NCI-H1694 (cell line): ENCODE results near the gene GTF2F2.
"Not testable (repeated sequence)": the region's sequence is repeated elsewhere in the genome, so short reads cannot be mapped to it uniquely, and the experiment has no call there.

Source experiments
- DNase-seq: peaks from one replicate; lab custom pipeline; 2025; lab: John Stamatoyannopoulos, UW

GTF2F2 gene

DNA sequence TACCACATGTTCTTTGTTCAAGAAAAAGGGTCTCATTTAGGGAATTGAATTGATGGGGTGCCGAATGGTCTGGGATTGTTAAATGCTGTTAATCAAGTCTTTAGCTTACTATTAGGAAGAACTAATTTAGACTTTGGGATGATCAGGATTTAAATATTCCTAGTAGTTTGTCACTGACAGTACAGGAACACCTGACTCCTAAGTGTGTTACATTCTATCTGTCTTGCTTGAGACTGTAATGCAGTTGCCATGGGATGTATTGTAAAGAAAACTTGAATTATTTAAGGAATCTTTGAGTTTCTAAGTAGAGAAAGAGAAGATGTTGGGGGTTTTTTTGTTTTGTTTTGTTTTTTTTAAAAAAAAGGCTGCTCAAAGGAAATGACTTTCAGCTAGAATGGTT, 98.4 kb downstream of the GTF2F2 start:
- DNase-seq, result no peak

DNA sequence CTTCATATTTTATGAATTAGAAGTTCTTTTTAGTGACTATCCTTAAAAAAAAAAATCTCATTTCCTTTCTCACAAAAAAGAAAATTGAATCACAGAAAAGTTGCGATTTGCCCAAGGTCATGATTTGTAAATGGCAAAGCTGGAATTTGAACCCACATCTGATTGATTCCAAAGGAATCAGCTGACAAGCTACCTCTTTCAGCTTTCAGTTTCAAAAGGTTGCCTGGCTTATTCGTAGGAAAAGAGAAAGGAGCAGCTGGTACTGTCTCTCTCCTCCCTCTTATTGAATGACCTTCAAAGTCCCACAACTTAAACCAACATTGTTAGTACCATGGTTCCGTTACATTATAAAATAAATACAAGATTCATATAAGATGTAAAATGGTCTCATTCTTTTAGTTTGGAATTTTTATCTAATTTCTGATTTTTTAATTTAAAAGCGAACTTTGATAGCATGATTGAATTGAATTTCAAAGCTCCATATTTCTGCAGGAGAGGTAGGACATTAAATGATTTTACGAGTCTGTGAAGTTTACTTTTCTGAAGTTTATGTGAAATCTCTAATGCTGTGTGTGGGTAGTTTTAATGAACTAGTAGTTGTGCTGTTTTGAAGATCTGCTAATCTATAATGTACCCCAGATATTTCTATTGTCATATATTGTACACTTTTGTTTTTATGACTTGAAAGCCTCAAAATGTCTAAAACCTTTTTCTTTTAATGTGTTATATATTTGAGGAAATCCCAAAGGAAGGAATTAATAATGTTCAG, 99.0 kb downstream of the GTF2F2 start:
- DNase-seq, result no peak

DNA sequence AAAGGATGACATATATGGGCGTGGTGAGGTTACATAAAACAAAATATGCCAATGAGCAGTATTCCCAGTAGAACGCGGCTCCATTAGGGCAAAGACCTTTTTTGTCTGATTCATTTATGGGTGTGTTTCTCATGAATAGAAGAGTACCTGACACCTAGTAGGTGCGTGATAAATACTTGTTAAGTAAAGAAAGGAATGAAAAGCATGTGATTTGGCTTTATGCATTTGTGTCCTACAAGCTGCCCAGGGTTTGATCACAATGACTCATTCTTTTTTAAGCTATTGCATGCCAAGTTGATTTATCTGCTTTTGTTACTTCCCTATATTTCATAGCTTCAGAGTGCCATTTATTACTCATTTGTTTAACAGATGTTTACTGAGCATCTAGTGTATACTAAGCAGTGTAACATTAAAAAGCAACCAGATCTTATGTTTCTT, 99.6 kb downstream of the GTF2F2 start:
- DNase-seq, result no peak

DNA sequence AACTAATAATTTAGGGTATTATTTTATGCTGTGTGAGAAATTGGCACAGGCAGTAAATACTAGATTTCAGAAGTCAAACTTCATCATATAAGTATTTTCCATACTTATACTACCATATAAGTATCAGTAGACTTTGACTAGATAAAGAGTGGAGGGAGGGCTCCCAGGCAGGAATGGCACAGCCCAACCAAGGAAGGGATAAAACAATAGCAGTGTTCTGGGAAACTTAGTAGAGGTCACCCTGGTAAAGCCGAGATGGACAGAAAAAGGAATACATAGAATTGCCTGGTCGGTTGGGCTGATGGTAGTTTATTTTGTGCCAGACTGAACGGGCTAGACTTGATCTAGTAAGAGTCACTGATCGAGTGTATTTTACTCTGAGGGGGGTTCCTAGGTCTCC, 100.1 kb downstream of the GTF2F2 start:
- DNase-seq, result no peak

DNA sequence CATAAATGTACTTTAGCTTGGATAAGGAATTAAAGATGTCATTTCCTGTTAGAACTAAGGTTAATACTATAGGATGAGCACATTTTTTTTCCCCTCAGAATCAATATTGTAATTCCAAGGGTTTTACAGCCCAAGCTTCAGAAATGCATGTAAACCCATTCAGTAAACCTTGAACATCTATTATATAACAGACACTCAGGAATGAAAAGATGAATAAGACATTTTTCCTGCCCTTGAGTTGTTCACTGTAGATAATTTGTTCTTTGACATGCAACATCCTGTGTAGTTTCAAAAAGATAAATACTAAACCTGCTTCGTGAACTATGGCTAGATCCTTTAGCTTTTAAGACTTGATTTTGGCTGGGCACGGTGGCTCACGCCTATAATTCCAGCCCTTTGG, 102.2 kb downstream of the GTF2F2 start:
- DNase-seq, result no peak

DNA sequence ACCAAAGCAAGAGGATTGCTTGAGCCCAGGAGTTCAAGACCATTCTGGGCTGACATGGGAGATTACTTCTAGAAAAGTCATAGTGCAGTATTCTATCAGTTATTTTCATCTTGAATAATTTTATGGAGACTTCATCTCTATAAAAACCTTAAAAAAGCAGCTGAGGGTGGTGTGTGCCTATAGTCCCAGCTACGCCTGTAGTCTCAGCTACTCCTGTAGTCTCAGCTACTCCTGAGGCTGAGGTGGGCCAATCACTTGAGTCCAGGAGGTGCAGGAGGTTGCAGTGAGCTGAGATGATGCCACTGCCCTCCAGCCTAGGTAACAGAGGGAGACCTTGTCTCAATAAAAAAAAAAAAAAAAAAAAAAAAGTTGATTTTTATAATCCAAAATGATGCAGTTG, 102.6 kb downstream of the GTF2F2 start:
- no peak for DNase-seq

DNA sequence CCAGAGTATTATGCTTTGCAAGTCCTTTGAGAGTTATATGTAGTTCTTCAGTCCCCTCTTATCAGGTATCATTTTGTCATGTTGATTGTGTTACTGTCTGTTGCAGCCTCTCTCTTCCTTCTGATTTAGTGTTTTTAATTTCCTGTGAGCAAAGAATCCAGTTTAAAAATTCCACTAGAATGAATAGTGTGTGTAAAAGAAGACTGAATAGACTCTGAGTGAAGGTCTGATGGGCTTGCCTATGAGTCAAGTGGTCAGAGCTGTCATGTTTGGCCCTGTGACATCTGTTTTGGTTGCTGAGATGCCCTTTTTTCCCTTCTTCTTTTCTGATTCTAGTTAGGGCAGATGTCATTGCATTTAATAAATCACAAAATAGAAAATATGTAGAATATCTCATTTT, 103.9 kb downstream of the GTF2F2 start:
- DNase-seq, result no peak

DNA sequence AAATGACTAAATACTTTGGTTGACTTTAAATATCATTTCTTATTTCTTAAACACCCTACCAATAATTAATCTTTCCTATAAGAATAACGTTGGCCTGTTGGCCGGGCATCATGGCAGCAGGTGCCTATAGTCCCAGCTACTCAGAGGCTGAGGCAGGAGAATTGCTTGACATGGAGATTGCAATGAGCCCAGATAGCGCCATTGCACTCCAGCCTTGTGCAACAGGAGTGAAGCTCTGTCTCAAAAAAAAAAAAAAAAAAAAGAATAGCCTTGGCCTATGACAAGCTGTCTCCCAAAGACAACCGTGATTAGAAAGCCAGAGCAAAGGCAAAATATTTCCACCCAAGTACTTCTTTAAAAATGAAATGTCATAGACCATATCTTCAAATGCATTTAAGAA, 105.1 kb downstream of the GTF2F2 start:
- no peak for DNase-seq

DNA sequence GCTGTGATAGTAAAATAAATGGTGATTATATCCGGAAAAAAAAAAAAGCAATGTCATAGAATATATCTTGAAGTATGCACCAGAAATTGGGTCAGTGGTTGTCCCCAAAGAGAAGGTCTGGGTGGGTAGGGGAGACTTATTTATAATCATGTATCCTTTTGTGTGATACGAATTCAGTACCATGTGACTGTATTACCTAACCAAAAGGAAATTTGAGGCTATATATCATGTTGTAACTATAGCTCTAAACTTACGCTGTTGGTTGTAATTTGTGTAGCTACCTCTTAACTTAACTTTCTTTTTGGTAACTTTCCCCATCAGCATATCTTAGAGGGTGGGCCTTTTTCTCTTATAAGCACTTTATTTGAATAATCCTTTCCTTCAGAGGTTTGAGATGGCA, 105.7 kb downstream of the GTF2F2 start:
- no peak for DNase-seq

DNA sequence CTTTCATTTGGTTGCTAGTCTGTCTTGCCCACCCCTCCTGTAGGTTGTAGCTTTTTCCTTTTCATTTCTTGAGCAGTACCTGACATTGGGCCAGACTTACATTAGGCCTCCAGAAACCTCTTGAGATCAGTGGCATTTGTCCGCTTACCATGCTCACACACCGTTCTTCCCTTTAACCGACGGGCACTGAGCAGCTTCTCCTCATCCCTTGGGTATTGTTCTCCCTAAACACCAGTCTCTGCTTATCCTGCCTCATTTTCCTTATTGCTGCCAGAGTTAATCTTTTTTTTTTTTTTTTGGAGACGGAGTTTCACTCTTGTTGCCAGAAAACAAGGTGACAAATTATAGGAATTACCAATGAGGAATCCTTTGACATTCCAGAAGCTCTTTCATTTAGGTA, 107.7 kb downstream of the GTF2F2 start:
- no peak for DNase-seq

DNA sequence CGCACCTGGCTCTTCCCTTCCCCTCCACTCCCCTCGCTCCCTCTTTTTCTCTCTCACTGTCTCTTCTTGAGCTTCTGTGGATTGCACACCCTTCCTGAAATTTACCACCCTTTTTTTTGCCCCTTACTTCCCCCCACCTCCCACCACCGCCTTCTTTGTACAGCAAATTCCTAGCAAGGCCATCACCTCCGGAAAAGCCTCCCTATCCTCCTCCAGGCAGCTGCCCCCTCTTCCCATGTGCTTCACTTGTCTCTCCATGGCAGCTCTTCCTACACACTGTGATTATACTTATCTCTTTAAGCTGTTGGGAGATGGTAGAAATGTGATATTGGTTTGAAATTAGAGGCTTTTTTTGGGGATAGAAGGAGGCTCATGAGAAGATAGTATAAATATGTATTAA, 108.9 kb downstream of the GTF2F2 start:
- DNase-seq, result no peak

DNA sequence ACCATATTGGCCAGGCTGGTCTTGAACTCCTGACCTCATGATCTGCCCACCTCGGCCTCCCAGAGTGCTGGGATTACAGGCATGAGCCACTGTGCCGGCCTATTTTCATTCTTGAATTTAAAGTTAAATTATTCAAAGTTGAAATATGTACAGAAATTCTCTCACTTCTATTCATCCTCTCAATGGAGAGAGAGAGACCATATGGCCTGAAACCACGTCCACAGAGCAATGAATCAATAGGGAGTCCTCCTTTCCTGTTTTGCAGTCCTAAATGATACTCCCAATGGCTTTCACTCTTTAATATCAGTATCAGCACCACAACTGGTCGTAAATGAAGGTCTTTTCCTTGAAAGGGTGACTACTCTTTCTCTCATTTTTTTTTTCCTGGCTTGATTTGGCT, 111.0 kb downstream of the GTF2F2 start:
- DNase-seq, result no peak

DNA sequence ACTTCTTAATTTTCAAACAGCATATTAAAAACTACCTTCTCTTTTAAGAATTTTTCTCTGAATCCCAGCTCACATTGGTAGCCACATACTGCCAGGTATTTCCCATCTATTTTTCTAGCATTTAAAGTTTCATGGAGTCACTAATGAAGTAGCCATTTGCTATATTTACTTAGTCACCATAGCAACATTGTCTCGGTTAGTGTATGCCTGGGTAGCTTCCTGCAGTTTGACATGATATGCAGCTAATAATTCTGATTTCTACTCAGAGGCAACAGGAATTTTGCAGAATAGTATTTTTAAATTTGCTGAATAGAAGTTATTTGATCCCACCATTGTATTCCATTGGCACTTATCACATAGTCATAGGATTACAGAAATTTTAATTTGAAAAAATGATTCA, 111.4 kb downstream of the GTF2F2 start:
- DNase-seq, result no peak

DNA sequence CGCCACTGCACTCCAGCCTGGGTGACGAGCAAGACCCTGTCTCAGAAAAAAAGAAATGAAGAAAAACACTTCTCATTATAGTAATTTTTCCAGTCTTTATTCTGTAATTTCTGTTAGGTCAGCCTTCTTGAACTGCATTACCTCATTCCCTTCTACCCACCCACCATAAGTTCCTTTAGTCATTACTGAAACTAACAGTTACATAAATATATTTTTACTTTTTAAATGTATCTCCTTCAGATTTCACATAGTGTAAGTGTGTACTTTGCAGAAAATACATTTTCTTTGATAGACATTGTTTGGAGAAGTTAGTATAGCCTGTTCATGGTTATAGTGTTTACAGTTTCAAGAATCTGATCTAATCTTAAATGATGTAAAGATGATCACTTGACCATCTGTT, 112.3 kb downstream of the GTF2F2 start:
- no peak for DNase-seq

DNA sequence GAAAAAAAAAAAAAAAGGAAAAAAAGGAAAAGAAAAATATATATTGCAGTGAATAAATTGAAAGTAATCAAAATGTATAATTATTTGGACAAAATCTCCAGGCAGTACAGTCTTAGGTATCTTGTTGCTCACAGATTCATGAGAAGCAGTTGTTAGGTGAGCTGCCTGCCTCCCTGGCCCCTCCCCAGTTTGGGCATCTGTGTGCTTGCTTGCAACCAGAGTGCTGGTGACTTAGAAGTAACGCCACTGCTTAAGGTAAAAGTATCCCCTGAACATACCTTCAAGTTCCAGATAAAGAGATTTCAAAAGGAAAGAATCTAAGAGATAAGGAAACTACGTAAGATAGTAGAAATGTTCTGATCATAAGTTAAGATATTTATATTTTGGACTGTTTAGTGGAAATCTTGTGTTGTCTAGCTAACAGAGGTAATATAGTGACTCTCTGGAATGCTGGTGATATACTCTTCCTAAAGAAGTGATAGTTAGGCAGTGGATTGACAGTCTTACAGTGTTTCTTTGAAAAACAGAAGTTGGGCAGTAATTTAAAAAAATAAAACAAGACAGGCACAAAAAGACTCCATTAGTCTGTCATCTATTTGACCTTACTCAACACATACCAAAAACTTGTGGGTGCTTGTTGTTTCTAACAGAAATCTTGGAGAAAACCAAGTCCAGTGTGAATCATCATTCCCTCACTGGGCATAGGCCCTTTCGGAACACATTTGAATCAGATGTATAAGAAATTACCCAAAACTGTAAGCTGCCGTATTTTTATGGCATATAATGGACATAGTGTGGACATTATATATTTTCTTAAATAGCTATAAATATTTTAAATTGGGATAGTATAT, 118.9 kb downstream of the GTF2F2 start:
- DNase-seq, result no peak

DNA sequence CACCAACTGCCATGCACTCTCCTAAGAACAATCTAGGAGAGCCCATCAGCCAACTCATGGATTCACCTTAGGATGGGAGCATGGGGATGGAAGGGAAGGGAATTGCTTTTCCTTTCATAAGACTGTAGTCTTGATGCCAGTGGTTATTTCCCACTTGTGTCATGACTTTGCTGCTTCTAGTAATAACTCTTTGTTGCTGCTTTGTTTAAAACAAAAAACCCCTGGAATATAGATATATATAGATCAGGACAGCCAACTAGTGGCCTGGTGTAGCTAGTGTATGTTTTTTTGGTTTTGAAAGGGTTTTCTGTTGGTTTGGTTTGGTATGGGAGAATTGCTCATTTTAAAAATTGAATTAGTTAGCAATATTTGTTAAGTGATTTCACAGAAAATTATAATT, 119.8 kb downstream of the GTF2F2 start:
- DNase-seq, result no peak

DNA sequence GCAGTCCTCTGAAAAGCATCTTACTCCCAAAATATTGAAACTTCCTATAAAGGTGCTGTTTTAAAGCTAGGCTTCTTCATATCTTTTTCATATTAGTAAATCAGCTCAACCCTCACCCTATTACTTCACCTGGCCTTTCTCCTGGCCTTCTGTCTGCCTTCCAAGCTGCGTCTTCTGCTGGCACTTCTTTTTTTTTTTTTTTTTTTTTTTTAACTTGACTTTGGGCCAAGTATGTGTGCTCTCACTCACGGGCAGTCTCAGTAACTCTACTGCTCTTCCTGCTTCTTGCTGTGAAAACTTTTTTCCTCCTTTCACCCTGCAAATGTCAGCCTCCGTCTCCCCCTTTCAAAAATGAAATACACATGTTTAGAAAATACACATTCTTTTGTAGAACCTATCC, 121.8 kb downstream of the GTF2F2 start:
- no peak for DNase-seq

DNA sequence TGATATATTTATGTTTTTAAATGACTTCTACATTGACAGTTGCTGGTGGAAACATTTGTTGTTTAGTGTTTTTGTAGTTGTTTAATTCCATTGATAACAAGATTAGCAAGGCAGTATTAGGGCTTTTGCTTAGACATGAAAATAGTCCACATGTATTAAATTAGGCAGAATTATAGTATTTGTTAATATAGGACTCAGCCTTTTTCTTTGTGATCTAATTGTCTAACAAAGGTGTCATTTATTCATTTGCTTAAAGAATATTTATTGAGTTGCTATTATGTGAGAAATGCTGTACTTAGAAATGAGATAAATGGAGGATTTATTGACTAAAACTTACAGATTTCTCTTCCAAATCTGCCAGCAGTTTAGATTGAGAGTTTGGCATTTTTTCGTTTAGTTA, 122.2 kb downstream of the GTF2F2 start:
- DNase-seq, result no peak

DNA sequence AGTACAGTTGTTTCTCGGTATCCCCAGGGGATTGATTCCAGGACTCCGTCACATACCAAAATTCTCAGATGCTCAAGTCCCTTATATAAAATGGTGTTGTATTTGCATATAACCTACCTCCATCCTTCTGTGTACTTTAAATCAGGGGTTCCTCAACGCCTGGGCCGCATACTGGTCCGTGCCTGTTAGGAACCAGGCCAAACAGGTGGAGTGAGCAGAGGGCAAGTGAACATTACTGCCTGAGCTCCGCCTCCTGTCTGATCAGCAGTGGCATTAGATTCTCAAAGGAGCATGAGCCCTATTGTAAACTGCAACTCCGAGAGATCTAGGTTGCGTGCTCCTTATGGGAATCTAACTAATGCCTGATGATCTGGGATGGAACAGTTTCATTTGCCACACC, 122.8 kb downstream of the GTF2F2 start:
- no peak for DNase-seq

DNA sequence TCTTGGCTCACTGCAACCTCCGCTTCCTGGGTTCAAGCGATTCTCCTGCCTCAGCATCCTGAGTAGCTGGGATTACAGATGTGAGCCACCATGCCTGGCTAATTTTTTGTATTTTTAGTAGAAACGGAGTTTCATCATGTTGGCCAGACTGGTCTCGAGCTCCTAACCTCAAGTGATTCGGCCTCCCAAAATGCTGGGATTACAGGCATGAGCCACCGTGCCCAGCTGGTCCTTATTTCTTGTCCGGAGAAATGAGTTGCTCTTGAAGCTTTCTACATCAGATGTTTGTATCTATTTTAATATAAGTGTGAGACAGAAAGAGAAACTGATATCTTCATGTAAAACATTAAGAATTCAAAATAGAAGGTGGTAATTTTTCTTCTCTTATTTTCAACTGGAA, 124.4 kb downstream of the GTF2F2 start:
- DNase-seq, result not testable (repeated sequence)

DNA sequence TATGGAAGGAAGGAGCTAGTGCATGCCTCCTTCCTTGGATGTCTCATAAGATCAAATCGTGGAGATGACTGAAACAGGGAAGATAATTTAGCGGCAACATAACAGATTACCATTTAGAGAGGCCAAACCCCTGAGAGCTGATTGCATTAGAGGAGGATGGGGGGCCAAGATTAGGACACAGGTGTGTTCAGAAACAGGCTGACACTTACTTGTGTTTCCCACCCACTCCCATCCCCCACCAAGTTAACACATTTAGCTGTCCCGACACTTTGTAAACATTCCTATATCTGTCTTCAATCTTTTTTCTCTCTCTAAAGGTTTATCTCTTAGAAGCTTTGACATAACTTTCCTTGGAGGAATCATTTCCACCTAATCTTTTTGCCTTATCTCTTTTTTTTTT, 129.4 kb downstream of the GTF2F2 start:
- no peak for DNase-seq

DNA sequence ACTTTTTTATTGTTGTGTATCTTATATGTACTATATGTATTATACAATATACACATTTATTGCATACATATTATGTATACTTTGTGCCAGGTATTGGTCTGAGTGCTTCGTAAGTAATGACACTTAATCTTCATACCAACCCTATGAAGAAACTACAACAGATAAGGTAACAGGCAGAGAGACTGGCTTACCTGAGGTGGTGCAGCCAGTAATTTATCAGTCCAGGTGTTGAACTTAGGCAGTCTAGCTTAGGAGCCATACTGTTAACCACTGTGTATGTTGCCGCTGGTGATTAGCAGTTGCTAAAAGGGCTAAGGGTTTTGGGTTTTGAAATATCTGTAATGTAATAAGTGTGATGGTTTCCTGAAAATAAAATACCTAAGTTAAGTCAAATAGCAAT, 134.1 kb downstream of the GTF2F2 start:
- no peak for DNase-seq

DNA sequence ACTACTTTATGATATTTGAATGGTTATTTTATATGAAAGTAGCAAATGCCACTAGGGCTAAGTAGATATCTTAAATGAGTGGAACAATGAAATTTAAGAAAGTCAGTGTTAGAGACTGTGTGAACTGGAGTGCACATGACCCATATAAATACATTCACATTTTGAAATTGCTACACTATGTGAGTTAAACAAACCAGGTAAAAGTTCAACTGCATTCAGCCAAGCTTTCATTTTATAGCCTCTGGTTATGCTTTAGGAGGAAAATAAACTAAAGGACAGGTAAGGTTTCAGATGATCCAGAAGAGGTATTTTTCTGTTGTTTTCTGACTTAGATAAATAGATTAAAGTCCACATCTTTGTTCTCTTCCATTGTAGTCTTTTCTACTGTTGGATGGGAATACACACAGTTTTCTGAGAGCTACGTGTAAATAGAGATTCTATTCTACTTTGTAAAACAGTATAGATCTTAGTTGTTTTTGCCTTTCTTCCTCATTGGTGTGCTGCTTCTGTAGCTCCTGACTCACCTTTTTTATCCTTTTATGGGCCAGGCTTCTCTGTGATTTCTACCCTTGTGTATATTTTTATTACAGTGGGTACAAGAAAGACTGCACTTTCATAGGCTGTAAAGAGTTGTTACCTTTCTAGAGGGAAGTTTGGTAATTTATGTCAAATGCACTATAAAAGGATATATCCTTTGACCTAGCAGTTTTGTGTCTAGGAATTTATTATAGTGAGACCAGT, 135.1 kb downstream of the GTF2F2 start:
- no peak for DNase-seq
